ENCODE measurements around the gene GOLGA6C.
"Not testable (repeated sequence)": the region's sequence is repeated elsewhere in the genome, so short reads cannot be mapped to it uniquely, and the experiment has no call there.

GOLGA6C gene

DNA sequence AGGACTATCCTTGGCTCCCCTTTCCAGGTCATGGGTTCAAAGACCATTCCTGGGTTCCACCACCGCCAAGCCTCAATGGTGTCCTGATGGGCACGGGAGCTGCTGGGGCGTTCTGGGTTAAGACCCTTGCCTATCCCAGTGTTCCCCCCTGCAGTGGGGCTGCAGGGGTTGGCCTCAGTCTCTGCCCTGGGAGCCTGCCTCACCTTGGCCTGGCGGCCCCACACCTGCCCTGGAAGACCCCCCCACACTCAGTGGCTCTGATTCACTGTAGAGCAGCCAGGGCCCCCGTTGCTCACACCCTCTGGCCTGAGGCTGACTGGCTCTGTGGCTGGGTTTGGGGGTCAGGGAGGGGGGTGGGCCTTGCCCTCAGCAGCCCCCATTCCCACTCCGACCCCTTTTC lies 34.4 kb upstream of the GOLGA6C start:
- TF ChIP-seq, protein P1, sequence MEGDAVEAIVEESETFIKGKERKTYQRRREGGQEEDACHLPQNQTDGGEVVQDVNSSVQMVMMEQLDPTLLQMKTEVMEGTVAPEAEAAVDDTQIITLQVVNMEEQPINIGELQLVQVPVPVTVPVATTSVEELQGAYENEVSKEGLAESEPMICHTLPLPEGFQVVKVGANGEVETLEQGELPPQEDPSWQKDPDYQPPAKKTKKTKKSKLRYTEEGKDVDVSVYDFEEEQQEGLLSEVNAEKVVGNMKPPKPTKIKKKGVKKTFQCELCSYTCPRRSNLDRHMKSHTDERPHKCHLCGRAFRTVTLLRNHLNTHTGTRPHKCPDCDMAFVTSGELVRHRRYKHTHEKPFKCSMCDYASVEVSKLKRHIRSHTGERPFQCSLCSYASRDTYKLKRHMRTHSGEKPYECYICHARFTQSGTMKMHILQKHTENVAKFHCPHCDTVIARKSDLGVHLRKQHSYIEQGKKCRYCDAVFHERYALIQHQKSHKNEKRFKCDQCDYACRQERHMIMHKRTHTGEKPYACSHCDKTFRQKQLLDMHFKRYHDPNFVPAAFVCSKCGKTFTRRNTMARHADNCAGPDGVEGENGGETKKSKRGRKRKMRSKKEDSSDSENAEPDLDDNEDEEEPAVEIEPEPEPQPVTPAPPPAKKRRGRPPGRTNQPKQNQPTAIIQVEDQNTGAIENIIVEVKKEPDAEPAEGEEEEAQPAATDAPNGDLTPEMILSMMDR (IDR thresholded peaks at IDR 0.05; ENCODE audit: extremely low read depth, insufficient read depth, missing control alignments): no peak
- DNase-seq (ENCODE audit: low spot score): no peak
- in situ Hi-C loops (cut with MboI; ENCODE audit: low pct_unique_long_range_greater_than_20kb, low sequenced_read_pairs, unreplicated experiment): no loop called here

DNA sequence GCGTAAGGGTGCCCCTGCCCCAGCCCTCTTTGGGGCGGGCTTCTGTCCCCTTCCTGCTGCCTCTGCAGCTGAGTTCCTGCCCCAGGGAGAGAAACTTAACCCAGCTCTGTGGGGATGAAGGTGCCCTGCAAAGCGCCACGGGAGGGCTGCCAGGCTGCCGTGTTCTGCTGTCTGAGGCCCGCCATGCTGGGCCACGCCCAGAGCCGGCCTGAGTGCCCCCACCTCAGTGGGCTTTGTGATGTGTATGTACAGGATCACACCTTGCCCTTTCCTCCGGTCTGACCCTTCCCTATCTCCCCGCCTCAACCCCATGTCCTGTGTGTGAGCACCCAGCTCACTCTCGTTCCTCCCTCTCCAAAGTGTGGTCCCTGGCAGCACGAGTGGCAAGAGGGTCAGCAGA lies 33.9 kb upstream of the GOLGA6C start:
- in situ Hi-C loops (cut with MboI; ENCODE audit: low pct_unique_long_range_greater_than_20kb, low sequenced_read_pairs, unreplicated experiment): no loop called here
- TF ChIP-seq, protein P1 (IDR thresholded peaks at IDR 0.05; ENCODE audit: extremely low read depth, insufficient read depth, missing control alignments): no peak
- DNase-seq (ENCODE audit: low spot score): no peak

DNA sequence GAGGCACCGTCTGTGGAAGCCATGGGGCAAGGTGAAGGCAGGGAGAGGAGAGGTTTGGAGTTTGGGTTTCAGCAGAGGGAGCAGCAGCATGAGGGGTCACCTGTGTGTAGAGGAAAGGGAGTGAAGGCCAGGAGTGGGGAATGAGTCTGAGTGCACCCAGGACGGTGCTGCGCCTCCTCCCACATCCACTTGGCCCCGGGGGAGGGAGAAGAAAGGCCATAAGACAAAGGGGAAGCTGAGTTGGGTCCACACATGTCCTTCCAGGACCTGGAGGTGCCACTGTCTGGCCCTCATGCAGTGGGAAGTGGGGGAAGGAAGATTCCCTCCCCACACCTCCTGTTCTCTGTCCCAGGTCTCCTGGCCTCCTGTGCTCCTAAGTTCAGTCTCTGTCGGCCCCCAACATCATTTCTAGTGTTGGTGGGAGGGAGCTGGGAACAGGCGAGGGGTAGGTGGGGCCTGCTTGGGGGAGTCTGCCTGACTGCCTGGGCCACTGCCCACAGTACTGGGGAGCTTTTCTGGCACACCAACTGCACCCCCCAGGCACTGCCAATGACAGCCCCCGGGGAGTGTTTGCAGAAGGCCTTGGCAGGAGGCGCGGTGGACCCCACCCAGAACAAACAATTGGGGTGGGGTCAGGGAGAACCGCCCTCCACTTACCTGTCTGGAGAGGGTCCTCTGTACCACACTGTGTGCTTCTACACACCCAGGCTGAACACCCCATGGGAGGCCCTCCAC lies 32.9 kb upstream of the GOLGA6C start:
- in situ Hi-C loops (cut with MboI; ENCODE audit: low pct_unique_long_range_greater_than_20kb, low sequenced_read_pairs, unreplicated experiment); DNase-seq (ENCODE audit: low spot score): not testable (repeated sequence)

DNA sequence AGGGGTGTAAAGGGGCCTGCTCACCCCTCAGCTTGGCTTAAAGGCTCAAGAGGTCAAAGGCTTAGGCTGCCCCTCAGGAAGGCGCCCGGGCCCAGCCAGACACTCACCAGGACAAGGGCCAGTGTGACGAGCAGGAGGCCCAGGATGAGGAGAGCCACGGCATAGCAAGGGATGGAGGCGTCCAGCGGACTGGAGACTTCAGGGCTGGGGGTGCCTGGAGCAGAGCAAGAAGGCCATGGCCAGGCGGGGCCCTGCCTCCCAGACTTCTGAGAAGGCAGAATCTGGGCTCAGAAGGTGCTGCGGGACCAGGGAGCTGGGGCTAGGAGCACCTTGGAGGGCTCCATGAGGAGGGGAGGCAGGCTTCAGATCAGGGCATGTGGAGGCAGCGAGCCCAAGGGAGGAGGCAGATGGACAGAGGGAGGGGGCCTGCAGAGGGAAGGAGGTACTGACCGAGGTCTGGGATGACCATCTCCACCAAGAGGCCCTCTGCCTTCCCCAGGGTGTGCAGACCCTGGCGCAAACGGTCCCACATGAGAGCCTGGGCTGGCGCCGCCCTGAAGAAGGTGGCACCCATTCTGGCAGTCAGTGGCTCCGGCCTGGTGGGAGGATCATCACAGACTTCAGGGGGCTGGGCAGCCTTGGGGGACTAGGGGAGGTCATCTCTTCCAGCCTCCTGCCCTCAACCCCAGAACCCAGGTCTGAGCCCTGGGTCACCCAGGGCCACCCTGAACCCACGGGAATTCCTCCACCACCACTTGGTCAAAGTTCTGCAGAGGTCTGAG lies 32.0 kb upstream of the GOLGA6C start:
- TF ChIP-seq, protein P1 (IDR thresholded peaks at IDR 0.05; ENCODE audit: extremely low read depth, insufficient read depth, missing control alignments): no peak
- DNase-seq (ENCODE audit: low spot score): no peak
- in situ Hi-C loops (cut with MboI; ENCODE audit: low pct_unique_long_range_greater_than_20kb, low sequenced_read_pairs, unreplicated experiment): no loop called here

DNA sequence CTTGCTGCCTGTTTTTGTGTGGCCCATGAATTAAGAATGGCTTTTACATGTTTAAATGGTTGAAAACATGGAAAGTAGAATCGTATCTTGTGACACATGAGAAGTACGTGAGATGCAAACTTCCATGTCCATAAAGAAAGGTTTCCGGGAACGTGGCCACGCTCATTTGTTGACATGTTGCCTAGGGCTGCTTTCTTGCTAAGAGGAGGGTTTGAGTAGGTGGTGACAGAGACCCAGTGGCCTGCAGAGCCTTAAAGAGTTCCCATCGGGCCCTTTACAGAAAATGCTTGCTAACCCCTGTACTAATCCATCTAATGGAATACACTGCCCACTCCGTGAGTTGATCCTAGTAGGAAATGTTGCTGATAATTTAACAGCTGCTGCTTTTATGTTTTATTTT lies 31.0 kb upstream of the GOLGA6C start:
- DNase-seq (ENCODE audit: low spot score): not testable (repeated sequence)

DNA sequence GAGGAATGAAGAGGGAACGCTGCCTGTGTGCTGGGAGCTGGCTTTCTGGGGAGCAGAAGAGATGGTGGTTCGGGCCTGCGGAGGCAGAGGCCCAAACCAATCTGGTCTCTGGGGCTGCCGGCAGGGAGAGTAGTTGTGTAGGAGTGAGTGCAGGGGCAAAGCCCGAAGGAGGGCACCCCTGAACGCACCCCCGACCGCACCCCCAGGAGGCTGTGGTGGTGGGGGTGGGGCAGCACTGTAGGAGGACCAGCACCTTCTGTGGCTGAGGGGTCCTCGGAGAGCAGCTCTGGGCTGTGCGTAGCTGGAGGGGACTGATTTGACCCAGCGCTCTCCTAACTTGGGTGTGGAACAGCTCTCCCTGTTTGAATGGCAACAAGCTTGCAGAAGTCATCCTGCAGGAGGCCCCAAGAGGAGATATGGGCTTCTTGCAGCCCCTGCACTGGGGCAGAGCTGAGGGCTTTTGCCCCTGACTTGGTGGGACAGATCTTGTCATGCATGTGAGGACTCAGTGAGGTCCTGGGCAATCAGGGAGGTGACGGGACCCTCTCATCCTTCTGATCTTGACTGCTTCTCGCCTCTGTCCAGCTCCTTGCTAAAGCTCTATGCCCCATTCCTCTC lies 30.4 kb upstream of the GOLGA6C start:
- in situ Hi-C loops (cut with MboI; ENCODE audit: low pct_unique_long_range_greater_than_20kb, low sequenced_read_pairs, unreplicated experiment): no loop called here
- TF ChIP-seq, protein P1 (IDR thresholded peaks at IDR 0.05; ENCODE audit: extremely low read depth, insufficient read depth, missing control alignments): no peak
- no peak for DNase-seq (ENCODE audit: low spot score)

More for the DNA sequence above, 31.0 kb upstream of the GOLGA6C start:
- in situ Hi-C loops (cut with MboI; ENCODE audit: low pct_unique_long_range_greater_than_20kb, low sequenced_read_pairs, unreplicated experiment): not testable (repeated sequence)

DNA sequence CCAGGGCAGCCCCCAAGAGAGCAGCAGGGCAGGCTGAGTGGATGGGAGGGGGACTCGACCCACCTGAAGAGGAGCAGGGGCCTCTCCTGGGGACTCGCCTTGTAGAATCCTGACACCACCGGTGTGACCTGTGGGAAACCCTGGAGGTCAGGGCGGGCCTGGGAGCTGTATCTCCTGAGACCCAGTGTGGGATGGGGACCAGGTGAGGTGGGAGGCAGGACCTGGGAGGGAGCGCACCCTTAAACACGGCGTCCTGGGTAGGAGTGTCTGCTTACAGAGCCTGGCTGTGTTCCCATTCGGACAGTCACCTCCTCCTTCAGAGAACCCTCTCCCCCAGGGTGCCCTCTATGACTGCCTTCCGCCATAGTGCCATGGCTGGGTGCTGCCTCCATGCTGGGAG lies 29.3 kb upstream of the GOLGA6C start:
- TF ChIP-seq, protein P1 (IDR thresholded peaks at IDR 0.05; ENCODE audit: extremely low read depth, insufficient read depth, missing control alignments): no peak
- peak; percentile 9 for DNase-seq (ENCODE audit: low spot score)
- in situ Hi-C loops (cut with MboI; ENCODE audit: low pct_unique_long_range_greater_than_20kb, low sequenced_read_pairs, unreplicated experiment): no loop called here
